Adrenal gland (tissue), 5 donors: ENCODE data around the gene CFD.
A peak's percentile ranks its signal among the peaks of the same experiment; 100 is the strongest.

Source experiments
- POLR2A ChIP-seq, 2 donors: fragments of 450-650 bp; IDR thresholded peaks; one replicate each; pipeline ENCODE4 v1.6.1; 2017; ENCODE audit warnings: antibody characterized with exemption in 2 of 2, mild to moderate bottlenecking in 2 of 2, moderate library complexity in 1 of 2
- TF ChIP-seq, protein P1 (sequence below), 6 experiments: fragments of 450-650 bp in 4 of 6; fragments of 200-600 bp in 2 of 6; sonication (generic) in 1 of 6; IDR thresholded peaks; 1 replicate in 5 of 6; 2 replicates in 1 of 6; pipeline versions ENCODE4 v1.5.1 to v1.8.0; 2016 to 2021; ENCODE audit warnings: antibody characterized with exemption in 6 of 6, mild to moderate bottlenecking in 2 of 6, moderate library complexity in 1 of 6
- donor health status: DM: no; HTN: no; CAD: no.

DNA sequence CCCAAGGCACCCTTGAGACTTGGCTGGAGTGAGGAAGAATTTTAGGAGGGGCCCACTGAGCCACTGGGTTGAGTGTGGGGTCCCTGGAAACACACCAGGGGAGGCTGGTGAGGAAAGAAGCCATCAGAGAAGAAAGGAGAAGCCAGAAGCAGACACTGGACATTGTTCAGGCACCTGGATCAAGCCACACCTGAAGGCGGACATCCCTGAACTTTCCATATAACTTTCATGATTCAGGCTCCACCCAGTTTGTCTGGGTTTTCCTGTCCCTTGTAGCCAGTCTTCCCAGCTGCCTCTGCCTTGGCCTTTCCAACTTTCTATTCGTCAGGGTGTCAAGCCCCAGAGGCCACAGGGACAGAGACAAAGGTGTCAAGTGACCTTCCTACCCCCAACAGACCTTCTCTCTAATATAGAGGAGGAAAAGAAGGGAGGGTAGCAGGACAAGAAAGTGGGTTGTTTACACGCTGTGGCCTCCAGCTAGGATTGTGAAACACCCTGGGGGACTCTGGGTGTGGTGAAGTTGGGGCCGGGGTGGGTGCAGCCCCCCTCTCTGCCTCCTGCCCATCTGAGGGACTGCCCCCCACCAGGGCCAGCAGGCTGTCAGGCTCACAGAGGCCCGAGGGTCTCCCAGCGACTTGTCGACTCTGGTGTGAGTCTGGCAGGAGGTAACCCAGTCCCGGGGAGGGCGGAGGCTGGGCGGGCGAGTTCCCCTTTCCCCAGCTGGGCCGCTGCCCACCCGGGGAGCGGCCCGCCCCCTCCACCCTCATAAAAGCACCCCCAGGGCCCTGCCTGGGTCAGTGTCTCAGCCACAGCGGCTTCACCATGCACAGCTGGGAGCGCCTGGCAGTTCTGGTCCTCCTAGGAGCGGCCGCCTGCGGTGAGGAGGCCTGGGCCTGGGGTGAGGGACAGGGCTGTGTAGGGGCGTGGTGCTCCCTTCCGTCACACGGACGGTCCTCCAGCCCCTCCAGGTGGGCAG lies at the start of gene CFD:
- TF ChIP-seq, protein P1, sequence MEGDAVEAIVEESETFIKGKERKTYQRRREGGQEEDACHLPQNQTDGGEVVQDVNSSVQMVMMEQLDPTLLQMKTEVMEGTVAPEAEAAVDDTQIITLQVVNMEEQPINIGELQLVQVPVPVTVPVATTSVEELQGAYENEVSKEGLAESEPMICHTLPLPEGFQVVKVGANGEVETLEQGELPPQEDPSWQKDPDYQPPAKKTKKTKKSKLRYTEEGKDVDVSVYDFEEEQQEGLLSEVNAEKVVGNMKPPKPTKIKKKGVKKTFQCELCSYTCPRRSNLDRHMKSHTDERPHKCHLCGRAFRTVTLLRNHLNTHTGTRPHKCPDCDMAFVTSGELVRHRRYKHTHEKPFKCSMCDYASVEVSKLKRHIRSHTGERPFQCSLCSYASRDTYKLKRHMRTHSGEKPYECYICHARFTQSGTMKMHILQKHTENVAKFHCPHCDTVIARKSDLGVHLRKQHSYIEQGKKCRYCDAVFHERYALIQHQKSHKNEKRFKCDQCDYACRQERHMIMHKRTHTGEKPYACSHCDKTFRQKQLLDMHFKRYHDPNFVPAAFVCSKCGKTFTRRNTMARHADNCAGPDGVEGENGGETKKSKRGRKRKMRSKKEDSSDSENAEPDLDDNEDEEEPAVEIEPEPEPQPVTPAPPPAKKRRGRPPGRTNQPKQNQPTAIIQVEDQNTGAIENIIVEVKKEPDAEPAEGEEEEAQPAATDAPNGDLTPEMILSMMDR (IDR thresholded peaks at IDR 0.05), result no peak
- TF ChIP-seq POLR2A (IDR thresholded peaks at IDR 0.05), result peak in 1 of 2 donors; percentile 45
